DND-41 (cell line): ENCODE results near the gene RPS24.

Experiments used
- ATAC-seq: fragments of 200-7000 bp; cut with Tn5 transposase; 3 replicates; pipeline ENCODE4 v1.9.1; 2021; ENCODE audit warnings: low read depth; ENCODE audit not compliant: insufficient read depth
- DNase-seq: peaks from one replicate; pipeline ENCODE4 v3.0.0-alpha.2; 2020
- H2AFZ ChIP-seq: 2 replicates; pipeline ENCODE4 v1.6.0; 2012; ENCODE audit warnings: low read depth, low read length
- H3K27ac ChIP-seq: 2 replicates; pipeline ENCODE4 v1.5.1; 2012; ENCODE audit warnings: low read length, inconsistent platforms
- H3K27me3 ChIP-seq: fragments of 200-600 bp; sonication (generic); 2 replicates; pipeline ENCODE4 v1.6.0; 2012; ENCODE audit warnings: low read length, mild to moderate bottlenecking, inconsistent platforms; ENCODE audit not compliant: insufficient read depth, poor library complexity
- H3K36me3 ChIP-seq: 2 replicates; pipeline ENCODE4 v1.5.1; 2012; ENCODE audit warnings: low read length, inconsistent platforms; ENCODE audit not compliant: insufficient read depth
- H3K4me1 ChIP-seq: 2 replicates; pipeline ENCODE4 v1.5.1; 2012; ENCODE audit warnings: mild to moderate bottlenecking, low read length; ENCODE audit not compliant: insufficient read depth
- H3K4me2 ChIP-seq: 2 replicates; pipeline ENCODE4 v1.6.0; 2012; ENCODE audit warnings: mild to moderate bottlenecking, moderate library complexity, low read length, inconsistent platforms; ENCODE audit not compliant: insufficient read depth
- H3K4me3 ChIP-seq, 2 experiments: fragments of 200-600 bp in 1 of 2; shearing (Covaris generic) in 1 of 2; 2 replicates each; pipeline ENCODE4 v1.5.1; 2012 to 2016; ENCODE audit warnings: inconsistent platforms in 2 of 2, low read length in 2 of 2, mild to moderate bottlenecking in 2 of 2, low read depth in 1 of 2, moderate library complexity in 1 of 2
- H3K79me2 ChIP-seq: 2 replicates; pipeline ENCODE4 v1.6.0; 2012; ENCODE audit warnings: low read length, inconsistent platforms; ENCODE audit not compliant: insufficient read depth
- H3K9ac ChIP-seq: 2 replicates; pipeline ENCODE4 v1.6.0; 2012; ENCODE audit warnings: low read depth, mild to moderate bottlenecking, inconsistent platforms, low read length, moderate library complexity
- H3K9me3 ChIP-seq: 2 replicates; pipeline ENCODE4 v1.5.1; 2012; ENCODE audit warnings: low read length, moderate library complexity, mild to moderate bottlenecking, inconsistent platforms; ENCODE audit not compliant: insufficient read depth, severe bottlenecking
- H4K20me1 ChIP-seq: 2 replicates; pipeline ENCODE4 v1.6.0; 2012; ENCODE audit warnings: low read length; ENCODE audit not compliant: insufficient read depth
- EZH2 ChIP-seq: IDR thresholded peaks from 3 replicates; pipeline ENCODE4 v1.6.1; 2012; ENCODE audit warnings: borderline replicate concordance, low read depth, mild to moderate bottlenecking, moderate library complexity, low read length, inconsistent platforms; ENCODE audit not compliant: severe bottlenecking
- TF ChIP-seq, protein P1 (sequence below): IDR thresholded peaks from 2 replicates; pipeline ENCODE4 v1.5.1; 2012; ENCODE audit warnings: borderline replicate concordance, low read length, moderate library complexity, mild to moderate bottlenecking; ENCODE audit not compliant: poor library complexity, severe bottlenecking; ENCODE audit errors: extremely low read depth

RPS24 gene

DNA sequence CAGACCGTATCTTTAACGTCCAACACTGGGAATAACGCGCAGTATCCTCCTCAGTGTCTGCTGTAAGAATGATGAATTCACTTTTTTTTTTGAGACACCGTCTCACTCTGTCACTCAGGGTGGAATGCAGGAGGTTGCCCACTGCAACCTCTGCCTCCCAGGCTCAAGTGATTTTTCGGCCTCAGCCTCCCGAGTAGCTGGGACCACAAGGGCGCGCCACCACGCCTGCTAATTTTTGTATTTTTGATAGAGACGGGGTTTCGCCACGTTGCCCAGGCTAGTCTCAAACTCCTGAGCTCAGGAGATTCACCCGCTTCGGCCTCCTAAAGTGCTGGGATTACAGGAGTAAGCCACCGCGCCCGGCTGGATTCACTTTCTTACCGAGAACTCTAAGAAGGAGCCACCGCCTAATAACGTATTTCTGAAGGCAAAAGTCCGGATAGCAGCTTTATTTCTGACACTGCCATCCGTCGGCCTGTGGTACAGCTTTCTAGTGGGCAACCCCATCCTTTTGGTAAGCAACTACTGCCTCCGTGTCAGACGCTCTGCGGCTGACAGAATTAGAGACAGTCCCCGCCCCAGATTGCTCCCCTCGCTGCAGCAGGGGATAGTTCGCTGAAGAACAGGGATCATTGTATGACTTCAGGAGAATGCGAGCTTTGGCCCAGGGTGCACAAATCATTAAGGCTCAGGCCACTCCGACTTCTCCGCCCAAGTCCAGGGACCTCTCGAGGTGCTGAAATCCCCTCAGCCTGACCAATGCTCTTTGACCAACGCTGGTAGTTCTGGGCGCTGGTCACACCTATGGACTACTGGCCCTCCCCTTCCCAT lies 5.0 kb upstream of the RPS24 start:
- peak overlapping the region; percentile 78 for H3K27ac ChIP-seq

DNA sequence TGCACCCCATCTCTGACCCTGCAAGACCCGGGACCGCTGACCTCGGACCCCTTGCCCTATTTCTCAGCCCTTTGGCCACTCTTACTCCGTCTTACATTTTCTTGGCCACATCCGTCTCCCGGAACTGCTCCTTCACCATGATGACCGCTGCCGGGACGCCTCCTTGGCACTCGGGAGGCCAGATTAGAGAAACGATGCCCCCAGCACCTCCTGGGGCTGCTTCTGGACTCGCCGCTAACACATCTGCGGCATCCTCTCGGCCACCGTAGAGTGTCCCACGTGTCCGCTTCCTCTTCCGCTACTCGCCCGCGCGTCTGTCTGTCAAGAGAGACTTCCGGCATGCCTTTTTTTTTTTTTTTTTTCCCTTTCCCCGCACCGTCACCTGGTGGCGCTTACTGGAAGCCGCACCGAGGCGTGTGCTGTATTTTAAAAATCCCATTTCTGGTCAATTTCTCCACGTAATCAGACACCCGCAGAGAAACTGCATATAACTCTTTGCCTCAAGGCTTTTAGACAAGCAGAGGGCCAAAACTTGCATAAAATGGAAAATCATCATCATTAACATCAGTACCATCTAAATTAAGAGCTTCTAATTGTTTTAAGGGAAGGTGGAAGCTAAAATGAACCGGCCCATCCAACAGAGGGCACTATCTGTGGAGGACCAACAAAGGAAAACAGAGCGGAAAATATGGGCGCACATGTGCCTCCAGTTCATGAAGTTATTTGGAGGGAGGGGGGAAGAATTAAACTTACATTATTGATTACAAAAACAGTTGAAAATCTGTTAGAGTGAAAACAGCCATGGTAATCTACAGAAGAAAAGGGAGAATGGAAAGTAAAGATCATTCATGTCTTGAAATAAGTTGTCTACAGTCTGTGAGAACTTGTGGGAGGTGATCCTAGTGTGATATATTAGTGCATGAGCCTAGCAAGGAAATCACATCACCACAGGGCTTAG lies 4.1 kb upstream of the RPS24 start, which contains the start of gene POLR3A:
POLR3A (minus strand) TSS at position 247 of the 958 bp plus-strand sequence; CDS start at position 139, 108 bp downstream.
- peaks cover 37% of the 10 kb centered on the region for H3K4me1 ChIP-seq
- TF ChIP-seq, protein P1, sequence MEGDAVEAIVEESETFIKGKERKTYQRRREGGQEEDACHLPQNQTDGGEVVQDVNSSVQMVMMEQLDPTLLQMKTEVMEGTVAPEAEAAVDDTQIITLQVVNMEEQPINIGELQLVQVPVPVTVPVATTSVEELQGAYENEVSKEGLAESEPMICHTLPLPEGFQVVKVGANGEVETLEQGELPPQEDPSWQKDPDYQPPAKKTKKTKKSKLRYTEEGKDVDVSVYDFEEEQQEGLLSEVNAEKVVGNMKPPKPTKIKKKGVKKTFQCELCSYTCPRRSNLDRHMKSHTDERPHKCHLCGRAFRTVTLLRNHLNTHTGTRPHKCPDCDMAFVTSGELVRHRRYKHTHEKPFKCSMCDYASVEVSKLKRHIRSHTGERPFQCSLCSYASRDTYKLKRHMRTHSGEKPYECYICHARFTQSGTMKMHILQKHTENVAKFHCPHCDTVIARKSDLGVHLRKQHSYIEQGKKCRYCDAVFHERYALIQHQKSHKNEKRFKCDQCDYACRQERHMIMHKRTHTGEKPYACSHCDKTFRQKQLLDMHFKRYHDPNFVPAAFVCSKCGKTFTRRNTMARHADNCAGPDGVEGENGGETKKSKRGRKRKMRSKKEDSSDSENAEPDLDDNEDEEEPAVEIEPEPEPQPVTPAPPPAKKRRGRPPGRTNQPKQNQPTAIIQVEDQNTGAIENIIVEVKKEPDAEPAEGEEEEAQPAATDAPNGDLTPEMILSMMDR, result peak; percentile 72
- TF ChIP-seq EZH2, result no peak
- ATAC-seq (peak; percentile 51), DNase-seq (peak; percentile 93)
- no peaks in the 10 kb centered on the region for H3K27me3 ChIP-seq
- peak within 1 kb of the TSS; percentile 76 for H3K9ac ChIP-seq
- no peaks in the 10 kb centered on the region for H3K9me3 ChIP-seq
- H3K4me3 ChIP-seq, result peak within 1 kb of the TSS; percentile 63 to 80
- peak within 1 kb of the TSS; percentile 79 for H3K27ac ChIP-seq
- peaks cover 30% of the 10 kb centered on the region for H3K36me3 ChIP-seq
- H3K4me2 ChIP-seq, result peak within 1 kb of the TSS; percentile 67
- peaks cover 39% of the 10 kb centered on the region for H3K79me2 ChIP-seq
- H2AFZ ChIP-seq, result peak within 1 kb of the TSS; percentile 87
- H4K20me1 ChIP-seq, result peaks cover 7% of the 10 kb centered on the region

More for the DNA sequence above, 5.0 kb upstream of the RPS24 start:
- peak overlapping the region; percentile 76 for H3K9ac ChIP-seq
- peaks cover 36% of the 10 kb centered on the region for H3K36me3 ChIP-seq
- peaks cover 30% of the 10 kb centered on the region for H3K79me2 ChIP-seq
- H3K4me3 ChIP-seq, result peak overlapping the region; percentile 63 to 80
- H2AFZ ChIP-seq, result peak overlapping the region; percentile 70
- TF ChIP-seq EZH2, result no peak
- TF ChIP-seq, protein P1, result peak; percentile 31
- ATAC-seq (peak; percentile 20; the same call in 2 of the 3 replicates), DNase-seq (peak; percentile 47)
- no peaks in the 10 kb centered on the region for H3K27me3 ChIP-seq
- H4K20me1 ChIP-seq, result 0 out of 2 replicates have a peak, but pooled peaks cover 5% of the 10 kb centered on the region
- no peaks in the 10 kb centered on the region for H3K9me3 ChIP-seq
- peaks cover 35% of the 10 kb centered on the region for H3K4me1 ChIP-seq
- H3K4me2 ChIP-seq, result peak overlapping the region; percentile 67

DNA sequence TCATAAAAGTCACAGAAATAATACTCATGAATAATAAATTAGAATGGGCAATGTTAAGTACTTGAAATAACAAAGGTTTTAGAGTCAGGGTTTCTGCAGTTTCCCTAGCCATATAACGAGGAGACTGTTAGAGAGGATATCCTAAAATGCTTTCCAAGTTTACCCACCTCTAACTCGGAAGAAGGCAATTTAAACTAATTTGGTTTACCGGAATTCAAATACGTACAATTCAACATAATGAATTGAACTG lies 351 bp upstream of the RPS24 start:
- DNase-seq, result no peak
- peak overlapping the region; percentile 76 for H3K27ac ChIP-seq
- H3K9ac ChIP-seq, result peak overlapping the region; percentile 52
- H3K36me3 ChIP-seq, result peaks cover 40% of the 10 kb centered on the region
- no peak for ATAC-seq
- peak overlapping the region; percentile 65 for H3K4me2 ChIP-seq
- H2AFZ ChIP-seq, result peak overlapping the region; percentile 79
- H3K4me3 ChIP-seq, result peak overlapping the region; percentile 95 to 96; a peak in 3 of 4 replicates
- no peak for TF ChIP-seq EZH2
- TF ChIP-seq, protein P1, result no peak
- peaks cover 62% of the 10 kb centered on the region for H3K4me1 ChIP-seq
- peaks cover 57% of the 10 kb centered on the region for H3K79me2 ChIP-seq
- H4K20me1 ChIP-seq, result peaks cover 39% of the 10 kb centered on the region
- H3K27me3 ChIP-seq, result no peaks in the 10 kb centered on the region
- no peaks in the 10 kb centered on the region for H3K9me3 ChIP-seq
